T-helper 1 cell treated with Interleukin-12 subunit alpha and Interleukin-12 subunit beta and Interleukin-4 antibody, amounts not matched to agents 30 ng/mL and 1 ng/mL, for 36 hours (primary cell): ENCODE data around the gene SNRPD2. TPM values are rescaled to one million over a fixed set of nuclear protein-coding genes. Genes with fewer than 3 reads are reported as not detected.

Experiments
- total RNA-seq: library from RNA; stranded (reverse); gene quantifications from 2 replicates; pipeline ENCODE4 v1.2.3, GENCODE V29; 2022

SNRPD2 gene
- total RNA-seq, 1 donor from 2014 or later: 509 TPM

Other genes with a start within 250 kb of the SNRPD2 start
- 5.5 and 6.4 TPM in 2 replicates for gene FOSB, start 224.0 kb downstream of the SNRPD2 start, total RNA-seq
- 2.4 and 2.9 TPM in 2 replicates for gene RTN2, start 194.9 kb downstream of the SNRPD2 start, total RNA-seq
- gene PPM1N, start 193.5 kb downstream of the SNRPD2 start, total RNA-seq: 1.0 and 1.4 TPM in 2 replicates
- 265 and 267 TPM in 2 replicates for gene VASP, start 184.5 kb downstream of the SNRPD2 start, total RNA-seq
- 14.8 and 15.0 TPM in 2 replicates for gene OPA3, start 107.2 kb downstream of the SNRPD2 start, total RNA-seq
- gene GPR4, start 89.7 kb downstream of the SNRPD2 start, total RNA-seq: not detected in 2 replicates
- gene EML2, start 52.6 kb downstream of the SNRPD2 start, total RNA-seq: 113 and 120 TPM in 2 replicates
- gene GIPR, start 23.7 kb downstream of the SNRPD2 start, total RNA-seq: 4.2 and 5.3 TPM in 2 replicates
- 6.4 and 10.2 TPM in 2 replicates for gene QPCTL, start 713 bp upstream of the SNRPD2 start, total RNA-seq
- gene FBXO46, start 38.9 kb upstream of the SNRPD2 start, total RNA-seq: 35.1 and 41.9 TPM in 2 replicates
- gene MEIOSIN, start 41.5 kb upstream of the SNRPD2 start, total RNA-seq: not detected in 2 replicates
- gene SIX5, start 77.3 kb upstream of the SNRPD2 start, total RNA-seq: 1.6 and 2.4 TPM in 2 replicates
- gene DMPK, start 90.5 kb upstream of the SNRPD2 start, total RNA-seq: 22.5 and 25.9 TPM in 2 replicates
- gene DMWD, start 100.9 kb upstream of the SNRPD2 start, total RNA-seq: 34.9 and 35.1 TPM in 2 replicates
- gene RSPH6A, start 123.4 kb upstream of the SNRPD2 start, total RNA-seq: 0.46 and 0.56 TPM in 2 replicates
- gene SYMPK, start 171.2 kb upstream of the SNRPD2 start, total RNA-seq: 107 and 111 TPM in 2 replicates
- gene FOXA3, start 172.4 kb upstream of the SNRPD2 start, total RNA-seq: not detected in 2 replicates
- gene IRF2BP1, start 194.2 kb upstream of the SNRPD2 start, total RNA-seq: 15.2 and 16.3 TPM in 2 replicates
- gene MYPOP, start 210.7 kb upstream of the SNRPD2 start, total RNA-seq: 9.4 and 10.4 TPM in 2 replicates
- not detected in 2 replicates for gene NANOS2, start 222.8 kb upstream of the SNRPD2 start, total RNA-seq